ENCODE data around the gene KLHL21.

The KLHL21 gene

DNA sequence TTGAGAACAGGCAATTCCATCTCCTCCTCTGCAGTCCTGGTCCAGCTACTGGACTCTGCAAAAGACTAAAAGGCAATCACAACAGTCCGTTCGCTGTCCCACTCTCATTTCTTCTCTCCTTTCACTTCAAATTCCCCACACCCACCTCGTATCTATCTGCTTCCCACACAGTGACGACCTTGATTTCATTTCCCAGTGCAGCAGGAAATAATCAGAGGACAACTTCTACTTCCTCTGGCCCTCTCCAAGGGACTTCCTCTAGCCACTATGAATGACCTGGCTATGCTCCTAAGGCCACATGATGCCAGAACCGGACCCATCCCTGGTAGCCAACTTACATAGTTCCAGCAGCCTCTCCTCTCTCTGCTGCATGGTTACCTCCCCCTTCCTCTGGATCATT lies 56.3 kb downstream of the KLHL21 start:
- no peak for FAIRE-seq

DNA sequence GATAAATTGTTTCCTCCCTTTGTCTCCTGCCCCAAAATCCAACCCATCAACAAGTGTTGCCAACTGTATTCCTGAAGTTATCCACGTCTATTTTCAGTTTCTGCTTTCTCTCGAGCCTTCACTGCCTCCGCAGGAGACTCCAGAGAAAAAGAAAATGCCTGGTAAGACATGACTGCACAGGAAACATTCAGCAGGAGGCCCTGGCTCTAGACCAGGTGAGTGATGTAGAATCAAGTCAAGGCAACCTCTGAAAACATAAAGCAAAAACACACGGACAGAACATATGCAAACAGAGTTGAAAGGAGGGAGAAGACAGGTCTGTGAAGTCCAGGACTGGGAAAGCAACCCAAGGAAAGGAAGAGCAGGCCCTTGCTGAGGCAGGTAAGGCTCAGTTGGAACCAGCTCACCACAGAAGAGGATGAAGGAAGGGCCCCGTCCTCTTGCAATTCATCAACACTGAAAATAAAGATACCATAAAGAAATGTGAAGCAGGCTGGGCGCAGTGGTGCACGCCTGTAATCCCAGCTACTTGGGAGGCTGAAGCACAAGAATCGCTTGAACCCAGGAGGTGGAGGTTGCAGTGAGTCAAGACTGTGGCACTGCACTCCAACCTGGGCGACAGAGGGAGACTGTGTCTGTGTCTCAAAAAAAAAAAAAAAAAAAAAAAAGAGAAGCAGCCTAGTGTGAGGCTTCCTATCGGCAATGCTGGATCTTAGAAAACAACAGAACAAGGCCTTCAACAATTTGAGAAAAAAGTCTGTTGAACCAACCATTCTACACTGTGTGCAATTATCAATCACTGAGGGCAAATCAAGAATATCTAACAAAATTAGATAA lies 57.2 kb downstream of the KLHL21 start:
- no peak for FAIRE-seq

- no peak for FAIRE-seq
Measured at GRCh38 chr1:6544831-6545230, 57.8 kb downstream of the KLHL21 start.

Measured in G401.6 (cell line).